T-helper 22 cell (primary cell): Measurements from ENCODE around the gene NDEL1.

Source experiments
- DNase-seq: peaks from one replicate; pipeline ENCODE4 v3.0.0-alpha.2; 2020; ENCODE audit warnings: low read depth

The NDEL1 gene

DNA sequence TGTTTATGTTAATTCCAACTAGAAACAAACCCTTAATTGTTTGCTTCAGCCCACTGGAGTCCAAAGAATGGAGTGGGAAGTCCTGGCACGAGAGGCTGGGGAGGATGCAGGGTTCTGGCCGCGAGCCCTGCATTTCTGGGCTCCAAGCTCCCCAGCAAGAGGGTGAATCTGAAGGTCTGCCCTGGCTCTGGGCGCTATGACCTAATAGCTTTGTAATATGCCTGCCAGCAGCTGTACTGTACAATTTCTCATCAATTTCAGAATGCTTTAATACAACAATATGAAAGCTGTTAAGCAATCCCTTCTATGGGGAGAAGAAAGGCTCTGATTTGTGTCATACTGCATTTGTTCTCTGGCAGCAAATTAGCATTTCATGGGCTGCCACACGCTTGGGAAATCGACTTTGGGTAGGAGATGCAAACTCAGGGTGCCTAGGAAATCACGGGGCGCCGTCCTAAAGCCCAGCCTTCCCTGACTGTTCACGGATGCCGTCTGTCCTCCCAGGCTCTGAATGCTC lies 43.8 kb downstream of the NDEL1 start:
- DNase-seq, result no peak

DNA sequence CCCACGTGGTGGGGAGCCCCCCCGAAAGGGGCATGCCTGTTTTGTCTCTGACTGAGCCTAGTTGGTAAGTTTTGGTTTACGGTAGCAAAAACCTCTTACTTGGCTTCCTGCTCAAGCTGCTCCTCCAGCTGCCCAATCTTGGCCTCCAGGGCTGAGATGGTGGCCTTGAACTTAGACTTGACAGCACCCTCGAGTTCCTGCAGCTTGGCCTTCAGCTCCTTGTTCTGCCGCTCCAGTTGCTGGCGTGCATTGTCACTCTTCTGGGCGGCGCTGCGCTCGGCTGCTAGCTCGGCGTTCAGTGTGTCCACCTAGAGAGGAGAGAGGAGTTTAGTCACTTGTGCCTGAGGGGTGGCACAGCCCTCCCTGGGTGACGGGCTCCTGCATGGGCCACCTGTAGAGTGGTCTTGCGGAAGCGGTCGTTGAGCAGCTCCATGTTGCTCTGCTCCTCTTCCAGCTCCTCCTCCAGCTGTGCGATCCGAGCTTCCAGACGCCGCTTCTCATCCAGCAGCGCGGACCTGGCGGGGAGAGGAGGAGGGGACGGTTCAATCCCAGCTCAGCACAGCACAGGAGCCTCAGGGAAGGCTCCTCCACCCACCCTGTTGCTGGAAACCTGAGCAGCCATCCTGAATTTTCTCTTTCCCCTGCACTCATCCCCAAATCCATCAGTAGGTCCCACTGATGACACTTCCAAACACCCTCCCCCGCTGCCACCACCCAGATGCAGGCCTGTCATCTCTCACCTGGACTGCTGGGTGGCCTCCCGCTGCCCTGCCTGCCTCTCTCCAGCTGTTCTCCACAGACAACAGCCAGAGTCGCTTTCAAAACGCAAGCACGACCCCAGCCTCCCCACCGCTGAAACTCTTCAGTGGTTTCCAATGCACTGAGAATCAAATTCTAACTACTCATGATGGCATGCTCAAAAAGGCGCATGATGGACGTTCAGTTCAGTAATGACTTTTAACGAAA lies 44.6 kb downstream of the NDEL1 start:
- DNase-seq, result no peak

DNA sequence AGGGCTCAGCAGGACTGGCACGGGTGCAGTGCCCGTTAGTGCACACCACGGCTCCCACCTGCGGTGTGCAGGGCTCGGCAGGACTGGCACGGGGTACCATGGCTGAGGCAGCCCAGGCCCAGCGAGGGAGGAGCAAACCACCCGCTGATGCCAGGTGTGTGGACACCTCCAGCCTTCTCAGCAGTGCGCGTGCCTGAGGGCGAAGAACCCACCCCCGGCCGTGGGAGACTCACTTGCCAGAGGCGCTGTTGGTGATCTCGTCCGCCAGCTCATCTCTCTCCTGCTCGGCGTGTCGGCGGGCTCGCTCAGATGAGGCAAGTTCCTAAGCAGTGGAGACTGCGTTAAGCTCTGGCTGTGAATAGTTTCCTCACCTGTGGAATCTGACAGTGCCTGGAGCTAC lies 45.4 kb downstream of the NDEL1 start:
- DNase-seq, result no peak

DNA sequence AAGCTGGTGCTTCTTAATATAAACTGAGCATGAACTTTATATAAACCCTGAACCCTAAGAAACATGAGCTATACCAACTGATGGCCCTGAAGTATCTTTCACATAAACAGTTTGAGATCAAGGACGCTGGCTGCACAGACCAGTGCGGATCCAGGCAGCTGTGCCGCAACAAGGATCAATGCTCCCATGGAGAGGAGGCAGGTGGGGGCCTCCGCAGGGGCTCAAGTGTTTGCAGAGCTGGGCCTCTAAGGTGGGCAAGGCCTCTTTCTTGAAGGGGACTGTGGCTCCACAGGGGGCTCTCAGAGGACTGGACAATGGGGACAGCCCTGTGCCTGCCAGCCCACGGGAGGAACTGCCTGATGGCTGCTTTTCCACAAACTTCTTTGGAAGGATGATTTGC lies 46.0 kb downstream of the NDEL1 start:
- DNase-seq, result no peak

DNA sequence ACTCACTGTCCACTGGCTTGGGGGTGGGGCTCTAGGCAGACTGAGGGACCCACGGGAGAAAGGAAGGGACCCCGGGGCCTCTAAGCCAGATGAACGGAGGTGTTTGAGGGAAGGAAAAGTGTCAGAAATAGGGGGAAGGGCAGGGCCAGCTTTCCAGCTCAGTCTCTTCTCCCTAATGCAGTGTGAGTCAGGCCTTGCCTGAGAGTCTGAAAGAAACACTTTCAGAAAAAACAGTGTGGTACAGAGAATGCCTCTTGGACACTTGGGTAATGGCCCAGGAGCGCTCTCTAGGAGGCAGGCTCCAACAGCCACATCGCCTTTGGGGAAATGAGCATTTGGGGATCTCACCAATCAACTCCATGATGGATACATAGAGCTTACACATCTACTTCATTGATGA lies 46.9 kb downstream of the NDEL1 start:
- no peak for DNase-seq

DNA sequence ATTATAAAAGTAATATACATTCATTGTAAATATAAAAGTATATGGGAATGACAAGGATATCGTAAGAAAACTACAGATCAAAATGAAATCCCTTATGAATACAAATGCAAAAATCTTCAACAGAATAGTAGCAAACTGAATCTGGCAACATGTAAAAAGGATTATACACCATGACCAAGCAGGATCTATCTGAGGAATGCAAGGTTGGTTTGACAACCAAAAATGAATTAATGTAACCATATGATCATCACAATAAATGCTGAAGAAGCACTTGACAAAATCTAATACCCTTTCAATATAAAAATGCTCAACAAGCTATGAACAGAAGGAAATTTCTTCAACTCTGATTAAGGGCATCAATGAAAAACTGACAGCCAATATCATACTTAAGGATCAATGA lies 48.8 kb downstream of the NDEL1 start:
- no peak for DNase-seq

DNA sequence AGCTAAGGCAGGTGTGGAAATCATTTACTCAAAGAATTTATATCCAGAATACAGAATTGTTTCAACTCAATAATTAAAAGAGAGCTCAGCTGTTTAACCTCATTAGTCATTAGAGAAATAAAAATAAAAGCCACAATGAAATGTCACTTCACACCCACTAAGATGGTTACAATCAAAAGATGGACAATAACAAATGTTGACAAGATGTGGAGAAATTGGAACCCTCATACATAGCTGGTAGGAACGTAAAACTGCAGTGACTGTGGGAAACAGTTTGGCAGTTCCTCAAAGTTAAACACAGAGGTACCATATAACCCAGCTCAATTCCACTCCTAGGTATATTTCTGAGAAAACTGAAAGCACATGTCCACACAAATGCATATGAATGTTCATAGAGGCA lies 49.8 kb downstream of the NDEL1 start:
- DNase-seq, result no peak

DNA sequence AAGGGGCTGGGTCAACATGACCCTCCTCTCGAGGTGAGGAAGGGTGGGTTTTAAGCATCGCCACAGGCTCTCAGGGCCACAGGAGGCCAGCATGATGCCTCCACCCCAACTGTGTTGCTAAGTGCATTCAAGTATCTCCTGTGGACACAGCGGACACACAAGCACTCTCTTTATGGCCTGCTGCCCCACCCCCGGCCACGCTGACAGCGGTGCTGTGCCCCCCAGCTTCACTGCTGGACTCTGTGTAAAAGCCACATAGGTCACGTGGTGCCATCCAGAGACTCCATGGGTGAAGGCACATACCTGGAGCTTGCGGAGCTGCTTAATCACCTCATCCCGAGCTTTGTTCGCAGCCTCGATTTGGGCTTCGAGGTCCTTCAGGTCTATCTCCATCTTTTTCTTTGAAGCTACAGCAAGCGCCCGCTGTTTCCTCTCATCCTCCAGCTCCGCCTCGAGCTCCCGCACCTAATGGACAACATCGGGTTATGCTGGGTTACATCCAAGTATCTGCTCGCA lies 51.5 kb downstream of the NDEL1 start:
- DNase-seq, result no peak

DNA sequence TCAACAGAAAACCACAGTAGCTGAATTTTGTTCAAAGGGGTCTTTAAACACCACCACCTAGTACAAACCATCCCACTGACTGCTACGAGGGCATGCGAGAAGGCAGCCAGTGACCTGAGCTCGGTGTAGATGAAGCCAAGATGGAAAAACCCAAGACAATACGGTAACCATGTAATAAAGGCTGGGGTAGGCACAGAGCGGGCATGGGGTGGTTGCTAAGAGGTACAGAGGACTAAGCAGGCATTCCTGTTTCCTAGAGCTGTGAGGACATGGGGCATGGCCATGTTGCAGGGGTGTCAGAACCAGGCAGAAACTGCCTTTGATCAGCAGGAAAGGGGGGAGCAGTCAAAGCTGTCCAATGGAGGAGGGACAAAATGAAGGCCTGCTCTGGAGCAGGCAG lies 52.1 kb downstream of the NDEL1 start:
- no peak for DNase-seq

DNA sequence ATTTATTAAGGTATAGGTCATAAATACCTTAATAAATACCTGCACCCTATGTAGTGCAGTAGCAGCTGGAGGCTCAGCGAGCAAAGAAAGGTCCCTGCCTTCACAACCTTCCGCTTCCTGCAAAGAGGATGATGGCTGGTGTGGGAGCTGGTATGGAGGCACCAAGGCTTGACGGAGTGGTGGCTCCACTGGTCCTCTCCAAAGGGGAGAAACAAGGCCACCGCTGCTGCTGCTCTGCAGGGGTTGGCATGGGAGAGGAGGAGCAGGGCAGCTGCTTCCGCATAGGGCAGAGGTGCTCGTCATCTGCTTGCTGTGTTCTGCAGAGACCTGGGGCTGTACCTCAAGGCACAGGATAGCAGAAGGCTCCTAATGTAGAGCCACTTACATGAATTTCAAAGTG lies 52.8 kb downstream of the NDEL1 start:
- no peak for DNase-seq

DNA sequence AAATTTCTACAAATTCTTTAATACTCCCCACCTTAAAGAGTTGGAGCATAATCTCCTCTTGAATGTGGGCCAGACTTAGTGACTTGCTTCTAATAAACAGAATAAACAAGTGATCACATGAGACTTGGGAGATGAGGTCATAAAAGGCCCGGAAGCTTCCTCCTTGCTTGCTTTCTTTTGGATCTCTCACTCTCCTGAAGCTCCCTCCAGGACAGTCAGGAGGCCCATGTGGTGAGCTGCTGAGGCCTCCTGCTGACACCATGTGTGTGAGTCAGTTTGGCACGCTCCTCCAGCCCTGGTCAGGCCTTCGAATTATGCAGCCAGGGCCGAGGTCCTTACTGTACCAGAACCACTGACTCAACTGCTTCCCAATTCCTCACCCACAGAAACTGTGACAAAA lies 53.2 kb downstream of the NDEL1 start:
- DNase-seq, result no peak

DNA sequence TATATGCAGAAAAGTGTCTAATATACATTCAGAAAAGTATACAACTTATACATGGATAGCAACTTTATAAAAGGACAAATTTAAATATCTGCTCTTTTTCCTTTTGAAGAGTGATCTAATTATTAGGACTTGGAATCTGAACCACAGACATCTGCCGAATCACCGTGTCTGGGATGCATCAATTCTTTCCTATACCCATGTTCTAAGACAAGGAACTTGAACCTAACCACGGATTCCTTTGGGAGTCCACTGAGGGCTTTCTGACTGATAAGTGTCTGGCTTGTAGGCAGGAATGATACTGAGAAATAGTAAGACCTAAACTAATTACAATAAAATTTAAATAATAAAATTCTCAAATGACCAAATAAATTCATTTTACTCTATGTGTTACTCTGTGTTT lies 54.2 kb downstream of the NDEL1 start:
- DNase-seq, result no peak

DNA sequence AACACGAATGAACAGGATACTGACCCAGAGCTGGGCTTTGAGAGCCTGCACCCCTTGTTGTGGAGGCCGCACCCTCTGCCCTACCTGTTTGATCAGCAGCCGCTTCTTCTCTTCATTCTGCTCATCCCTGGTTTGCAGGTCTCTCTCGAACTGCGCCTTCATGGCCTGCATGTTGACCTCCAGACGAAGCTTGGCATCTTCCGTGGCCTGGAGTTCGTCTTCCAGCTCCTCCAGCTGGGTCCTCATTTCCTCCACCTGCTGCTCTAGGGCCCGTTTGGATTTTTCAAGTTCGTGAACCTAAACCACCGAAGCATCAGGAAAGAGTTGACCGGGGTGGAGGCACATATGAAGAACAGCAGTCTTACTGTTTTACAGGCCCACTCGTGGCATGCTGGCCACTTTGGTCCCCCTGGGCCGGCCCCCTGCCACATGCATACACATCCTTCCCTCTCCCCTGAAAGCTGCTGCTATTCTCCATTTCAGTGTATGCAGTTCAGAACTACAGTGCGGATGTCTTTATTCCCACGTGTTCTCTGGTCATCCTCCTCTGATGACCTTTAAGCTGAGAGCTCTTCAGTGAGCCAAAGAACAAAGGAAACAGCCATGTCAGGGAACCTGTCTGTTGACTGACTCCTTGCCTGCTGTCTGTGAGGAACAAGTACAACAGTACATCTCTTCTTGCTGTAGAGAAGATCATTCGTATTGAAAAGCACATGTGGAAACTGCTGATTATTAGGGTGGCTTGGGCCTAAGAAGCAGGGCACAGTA lies 54.8 kb downstream of the NDEL1 start:
- no peak for DNase-seq

DNA sequence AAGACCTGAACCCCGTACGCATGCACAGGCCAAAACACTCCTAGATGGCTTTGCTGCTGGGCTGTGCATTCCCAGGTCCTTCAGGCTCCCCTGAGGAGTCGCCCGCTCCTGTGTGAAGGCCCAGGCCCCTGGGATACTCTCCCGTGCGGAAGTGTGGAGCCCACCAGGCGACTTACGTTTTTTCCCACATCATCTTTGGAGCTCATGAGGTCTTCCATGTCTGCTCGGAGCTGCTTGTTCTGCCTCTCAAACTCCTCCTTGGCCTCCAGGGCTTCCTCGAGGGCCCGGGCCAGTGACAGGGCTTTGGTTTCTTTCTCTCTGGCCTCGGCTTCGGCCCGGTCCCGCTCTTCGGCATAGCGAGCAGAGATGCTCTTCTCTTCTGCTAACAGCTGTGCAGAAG lies 56.4 kb downstream of the NDEL1 start:
- DNase-seq, result no peak

DNA sequence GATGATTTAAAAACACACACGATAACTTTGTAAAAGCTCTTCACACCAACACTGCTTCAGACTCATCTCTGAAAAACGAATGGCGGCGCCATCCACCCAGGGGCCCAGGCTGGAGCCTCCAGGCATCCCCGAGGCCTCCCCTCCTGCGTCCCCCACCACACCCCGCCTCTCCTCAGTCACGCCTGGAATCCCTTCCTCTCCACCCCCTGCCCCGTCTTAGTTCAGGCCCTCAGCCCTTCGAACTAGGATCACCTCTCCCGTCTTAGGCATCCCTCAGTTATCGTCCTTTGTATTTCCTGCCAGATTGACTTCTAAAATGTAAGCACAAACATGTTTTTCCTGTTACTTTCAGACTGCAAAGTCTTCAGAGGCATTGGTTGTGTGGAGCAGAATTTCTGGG lies 58.3 kb downstream of the NDEL1 start:
- DNase-seq, result no peak

DNA sequence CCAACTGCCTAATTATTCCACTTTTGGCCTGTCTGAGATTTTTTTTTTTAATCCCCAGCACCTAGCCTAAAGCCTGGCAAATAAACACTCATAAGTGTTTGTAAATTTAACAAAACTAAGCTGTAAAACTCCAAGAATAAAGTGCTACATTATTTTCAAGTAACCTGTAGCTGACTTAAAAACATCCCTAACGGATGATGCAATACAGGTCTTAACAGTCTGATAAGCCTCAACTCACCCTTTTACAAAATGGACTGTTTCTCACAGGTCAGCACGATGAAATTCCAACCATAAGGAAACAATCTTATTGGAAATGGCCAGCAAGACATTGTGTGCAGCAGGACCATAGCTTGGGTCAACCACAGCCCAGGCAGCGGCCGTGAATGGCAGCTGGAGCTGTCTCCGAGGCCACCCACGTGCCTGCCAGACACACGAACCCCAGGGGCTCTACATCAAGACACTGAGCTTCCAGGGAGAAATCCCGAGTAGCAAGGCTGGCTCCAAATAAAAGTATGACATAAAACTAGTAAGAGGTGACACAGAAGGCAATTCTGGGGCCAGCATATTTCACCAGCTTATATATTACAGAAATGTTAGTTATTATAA lies 58.9 kb downstream of the NDEL1 start:
- no peak for DNase-seq

DNA sequence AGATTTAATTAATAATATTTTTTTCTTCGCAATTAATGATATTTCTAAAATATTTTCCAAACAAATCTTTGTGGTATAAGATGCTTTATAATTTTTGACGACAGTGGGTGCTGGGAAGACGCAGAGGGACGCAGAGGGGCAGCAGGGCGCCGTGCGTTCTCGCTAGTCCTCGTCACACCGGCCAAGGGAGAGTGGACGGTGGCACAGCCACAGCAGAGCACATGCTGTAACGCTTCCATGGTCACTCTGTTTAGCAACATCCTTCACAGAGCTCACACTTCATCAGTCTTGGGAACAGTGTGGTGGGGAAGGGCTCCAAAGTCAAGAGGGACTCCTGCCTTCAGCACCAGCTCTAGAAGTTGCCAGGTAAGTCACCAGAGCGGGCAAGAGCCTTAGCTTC lies 60.4 kb downstream of the NDEL1 start:
- DNase-seq, result no peak

DNA sequence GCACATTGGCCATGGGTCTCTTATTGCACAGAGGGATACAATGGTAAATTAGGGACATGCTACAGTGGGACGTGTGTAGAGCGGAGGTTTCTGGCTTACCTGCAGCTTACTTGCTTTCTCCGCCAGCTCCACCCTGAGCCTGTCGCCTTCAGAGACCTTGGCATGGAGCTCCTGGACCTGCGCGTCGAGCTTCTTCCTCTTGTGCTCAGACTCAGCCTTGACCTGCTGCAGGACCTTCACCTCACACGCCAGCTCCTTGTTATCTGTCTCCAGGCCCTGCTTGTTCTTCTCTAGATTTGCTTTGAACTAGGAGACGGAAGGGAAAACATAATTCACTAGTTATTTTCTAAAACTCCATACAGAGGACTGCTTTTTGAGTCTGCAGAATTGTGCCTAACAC lies 63.5 kb downstream of the NDEL1 start:
- no peak for DNase-seq

DNA sequence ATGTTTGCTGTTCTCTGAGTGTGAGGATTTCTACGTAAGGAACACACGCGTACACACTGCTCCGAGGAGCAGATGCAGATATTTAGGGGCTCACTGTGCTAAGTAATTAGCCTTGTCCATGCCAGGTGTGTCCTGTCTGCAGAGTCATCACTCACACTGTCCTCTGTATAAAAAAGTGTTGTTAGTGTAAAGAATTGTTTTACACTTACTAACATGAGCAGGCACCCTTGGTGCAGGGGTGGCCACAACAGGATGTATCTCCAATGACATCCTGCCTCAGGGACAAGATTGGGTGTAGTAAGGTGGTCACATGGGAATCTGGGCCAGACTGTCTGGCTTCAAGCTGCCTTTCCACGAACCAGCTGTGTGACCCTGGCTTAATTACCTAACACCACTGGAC lies 63.9 kb downstream of the NDEL1 start:
- DNase-seq, result no peak

DNA sequence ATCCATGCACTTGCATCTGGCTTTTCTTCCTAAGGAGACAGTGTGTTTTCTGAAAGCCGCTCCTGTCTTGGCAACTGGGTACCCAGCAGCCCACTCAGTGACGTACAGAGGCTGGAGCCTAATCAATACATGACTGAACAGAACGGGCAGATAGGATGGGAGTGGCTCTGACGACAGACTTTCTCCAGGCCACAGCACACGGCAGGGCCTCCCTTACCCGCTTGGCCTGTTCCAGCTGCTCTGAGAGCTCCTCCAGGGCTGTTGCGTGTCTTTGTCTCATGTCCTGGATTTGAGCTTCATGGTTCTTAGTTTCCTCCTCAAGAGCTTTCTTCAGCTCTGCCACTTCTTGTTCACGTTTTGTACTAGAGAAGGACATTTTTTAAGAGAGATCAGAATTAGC lies 64.9 kb downstream of the NDEL1 start:
- no peak for DNase-seq

DNA sequence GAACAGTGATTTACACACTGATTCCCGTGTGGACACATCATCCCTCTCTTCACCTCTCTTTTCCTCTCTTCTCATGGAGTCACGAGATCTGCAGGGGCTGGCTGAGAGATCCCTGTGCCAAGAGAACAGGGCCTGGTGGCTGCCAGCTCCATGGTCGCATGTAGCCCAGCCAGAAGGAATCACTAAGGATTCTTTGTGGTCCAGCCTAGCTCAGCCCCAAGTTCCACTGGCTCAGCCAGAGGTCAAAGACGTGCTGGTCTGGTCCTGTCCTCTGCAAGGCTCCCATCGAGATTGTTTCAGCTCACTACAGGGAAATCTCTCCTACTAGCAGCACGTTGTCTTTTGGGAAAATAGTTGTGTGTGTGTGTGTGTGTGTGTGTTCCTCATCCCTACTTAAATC lies 66.4 kb downstream of the NDEL1 start:
- DNase-seq, result no peak

DNA sequence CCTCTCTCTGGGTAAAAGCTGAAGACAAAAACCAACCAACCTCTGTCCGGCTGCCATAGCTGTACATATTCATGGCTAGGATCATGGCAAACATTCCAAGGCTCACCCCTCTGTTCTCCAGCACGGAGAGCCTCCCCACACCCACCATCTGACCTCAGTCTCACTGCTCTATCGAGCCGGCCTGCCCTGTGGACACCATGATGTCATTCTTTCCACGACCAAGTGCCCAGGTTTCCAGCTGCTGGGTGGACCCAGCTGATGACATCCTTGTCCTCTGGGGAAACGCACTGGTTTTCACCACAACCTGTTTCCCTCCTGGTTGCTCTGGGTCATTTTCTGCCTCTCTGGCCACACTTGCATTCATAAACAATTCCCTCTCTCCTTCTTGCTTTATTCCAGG lies 67.7 kb downstream of the NDEL1 start:
- no peak for DNase-seq

DNA sequence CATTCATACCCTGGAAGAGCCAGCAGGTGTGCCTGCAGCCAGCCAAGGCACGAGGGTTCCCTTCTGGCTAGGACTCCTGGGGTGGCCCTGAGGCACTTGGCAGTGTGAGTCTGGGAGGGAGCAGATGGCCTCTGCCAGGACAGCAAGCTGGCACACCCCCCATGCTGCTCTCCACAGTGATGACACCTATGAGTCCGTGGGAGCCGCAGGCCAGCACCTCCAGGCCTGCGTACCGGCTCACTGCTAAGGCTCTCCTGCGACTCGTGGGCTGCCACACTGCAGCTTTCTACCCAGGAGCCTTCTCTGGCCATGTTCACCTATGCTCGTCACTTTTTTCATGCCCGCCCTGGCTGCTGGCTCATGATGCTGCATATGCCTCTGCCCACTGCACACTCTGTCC lies 68.1 kb downstream of the NDEL1 start:
- no peak for DNase-seq
